Gastrocnemius medialis (tissue), 4 donors: Measurements from ENCODE around the gene WNT9B.

Experiments
- CTCF ChIP-seq, 5 experiments: fragments of 450-650 bp in 3 of 5; fragments of 200-600 bp in 2 of 5; sonication (generic) in 2 of 5; IDR thresholded peaks in 4 of 5; conservative IDR thresholded peaks in 1 of 5; 1 replicate in 4 of 5; 2 replicates in 1 of 5; pipeline ENCODE4 v1.5.1; 2016 to 2019; ENCODE audit warnings: antibody characterized with exemption in 5 of 5, mild to moderate bottlenecking in 3 of 5, moderate library complexity in 3 of 5
- POLR2A ChIP-seq, 2 donors: fragments of 450-650 bp; IDR thresholded peaks; one replicate each; pipeline ENCODE4 v1.6.1; 2017; ENCODE audit warnings: antibody characterized with exemption in 2 of 2, mild to moderate bottlenecking in 2 of 2, moderate library complexity in 2 of 2

- TF ChIP-seq POLR2A (IDR thresholded peaks at IDR 0.05) = no peak
- no peak for TF ChIP-seq CTCF (IDR thresholded peaks at IDR 0.05 in 4 of 5, conservative IDR thresholded peaks at IDR 0.05 in 1 of 5)
Observed at GRCh38 chr17:46928467-46929261, 77.3 kb downstream of the WNT9B start.
